ENCODE results near the gene CHD9NB. TPM values are rescaled to one million over a fixed set of nuclear protein-coding genes. Genes with fewer than 3 reads are reported as not detected.
"Not testable (repeated sequence)": the region's sequence is repeated elsewhere in the genome, so short reads cannot be mapped to it uniquely, and the experiment has no call there.

The CHD9NB gene
- total RNA-seq, 3 donors from 2014 or later (not counting 1 experiment from before 2014, with no cell fraction given), result 0.26 TPM; not detected in 2

DNA sequence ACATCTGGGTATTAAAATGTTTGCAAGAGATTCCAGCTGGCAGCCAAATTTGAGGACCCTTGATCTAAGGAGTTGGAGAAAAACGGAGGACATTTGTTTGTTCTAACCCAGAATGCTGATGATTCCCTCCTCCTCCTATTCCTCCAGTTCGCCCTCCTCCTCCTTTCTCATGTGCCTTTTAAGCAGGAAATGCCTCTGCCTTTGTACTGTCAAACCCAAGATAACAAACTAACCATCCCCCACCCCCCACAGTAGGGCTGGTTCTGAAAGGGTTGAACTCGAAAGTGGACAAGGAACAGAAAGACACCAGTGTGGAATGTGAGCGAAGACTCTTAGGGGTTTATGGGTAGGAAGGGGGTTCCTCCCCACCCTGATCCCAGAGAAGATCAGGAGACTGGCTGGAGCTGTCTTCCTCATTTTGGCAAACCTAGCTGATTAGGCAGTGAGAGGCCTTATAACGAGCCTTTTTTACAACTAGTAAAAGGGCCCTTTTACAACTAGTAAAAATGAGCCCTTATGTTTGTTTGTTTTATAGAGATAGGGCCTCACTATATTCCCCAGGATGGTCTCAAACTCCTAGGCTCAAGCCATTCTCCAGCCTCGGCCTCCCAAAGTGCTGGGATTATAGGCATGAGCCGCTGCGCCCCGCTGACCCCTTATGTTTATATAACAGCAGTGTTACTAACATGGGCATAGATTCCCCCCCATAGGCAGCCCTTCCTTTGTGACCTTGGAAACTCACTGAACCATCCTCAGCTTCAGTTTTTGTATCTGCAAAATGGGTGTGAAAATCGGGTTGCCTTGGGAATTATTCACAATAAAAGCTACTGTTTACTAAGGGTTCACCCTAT is 3.1 kb upstream of the CHD9NB start:
- ATAC-seq (no peak), DNase-seq (peak in 1 of 2 donors; percentile 20)
- no peak for TF ChIP-seq CTCF (IDR thresholded peaks at IDR 0.05)
- peak overlapping the region; percentile 39 for H3K27ac ChIP-seq (ENCODE audit: low read length)
- no peaks in the 10 kb centered on the region for H3K36me3 Mint-ChIP-seq
- H3K4me1 ChIP-seq (ENCODE audit: control insufficient read depth, insufficient read depth, low read length), result peaks cover 54% of the 10 kb centered on the region
- no peaks in the 10 kb centered on the region for H3K27me3 Mint-ChIP-seq (ENCODE audit: low read depth in 2 of 2)
- H3K4me3 Mint-ChIP-seq, result peak overlapping the region; percentile 92
- intact Hi-C loops (cut with micrococcal nuclease), result loop anchor here (1.0 to 10.0 kb wide), 6 partner anchors 14 to 459 kb away; no protein-coding TSS in a partner anchor
- H3K27me3 ChIP-seq (ENCODE audit: control insufficient read depth, insufficient read depth, low read length), result no peaks in the 10 kb centered on the region
- peaks cover 33% of the 10 kb centered on the region in 2 donors for H3K4me1 Mint-ChIP-seq
- H3K4me3 ChIP-seq (ENCODE audit: low read length), result peak overlapping the region; percentile 70
- H3K36me3 ChIP-seq (ENCODE audit: control insufficient read depth, insufficient read depth, low read length), result no peaks in the 10 kb centered on the region
- no peaks in the 10 kb centered on the region for H3K9me3 ChIP-seq (ENCODE audit: control insufficient read depth, insufficient read depth, low read length)
- peak overlapping the region; percentile 45 to 92 for H3K27ac Mint-ChIP-seq
- 68% methylated on average over 8 of the region's 10 CpGs for WGBS (ENCODE audit: insufficient coverage)
- H3K9me3 Mint-ChIP-seq, result no peaks in the 10 kb centered on the region

GRCh38 chr16:53054670-53055485 is 2.2 kb upstream of the CHD9NB start, which contains the start of gene CHD9:
TSS of gene CHD9 (plus strand) at chr16:53054991. CDS start at chr16:53156090, 101,099 bp downstream.
- Mint-ChIP-seq H3K9me3 (no peaks in the 10 kb centered on the region), H3K4me1 (peaks cover 33% of the 10 kb centered on the region in 2 donors), H3K27me3 (ENCODE audit: low read depth in 2 of 2) (no peaks in the 10 kb centered on the region), H3K27ac (peak within 1 kb of the TSS; percentile 45 to 92), H3K4me3 (peak within 1 kb of the TSS; percentile 92), H3K36me3 (no peaks in the 10 kb centered on the region)
- H3K4me1 ChIP-seq (ENCODE audit: control insufficient read depth, insufficient read depth, low read length), result peaks cover 46% of the 10 kb centered on the region
- under 1% methylated on average over 61 of the region's 62 CpGs for WGBS (ENCODE audit: insufficient coverage)
- peak; percentile 75 to 90 for DNase-seq
- intact Hi-C loops (cut with micrococcal nuclease), result loop anchor here (1.0 to 10.0 kb wide), 8 partner anchors 14 to 460 kb away; no protein-coding TSS in a partner anchor
- H3K27ac ChIP-seq (ENCODE audit: low read length), result peak within 1 kb of the TSS; percentile 39
- H3K27me3 ChIP-seq (ENCODE audit: control insufficient read depth, insufficient read depth, low read length), result no peaks in the 10 kb centered on the region
- H3K4me3 ChIP-seq (ENCODE audit: low read length), result peak within 1 kb of the TSS; percentile 70
- peak; percentile 99 for TF ChIP-seq CTCF (IDR thresholded peaks at IDR 0.05)
- no peaks in the 10 kb centered on the region for H3K9me3 ChIP-seq (ENCODE audit: control insufficient read depth, insufficient read depth, low read length)
- H3K36me3 ChIP-seq (ENCODE audit: control insufficient read depth, insufficient read depth, low read length), result no peaks in the 10 kb centered on the region
- ATAC-seq, result peak; percentile 94 to 97 (median 95)

DNA sequence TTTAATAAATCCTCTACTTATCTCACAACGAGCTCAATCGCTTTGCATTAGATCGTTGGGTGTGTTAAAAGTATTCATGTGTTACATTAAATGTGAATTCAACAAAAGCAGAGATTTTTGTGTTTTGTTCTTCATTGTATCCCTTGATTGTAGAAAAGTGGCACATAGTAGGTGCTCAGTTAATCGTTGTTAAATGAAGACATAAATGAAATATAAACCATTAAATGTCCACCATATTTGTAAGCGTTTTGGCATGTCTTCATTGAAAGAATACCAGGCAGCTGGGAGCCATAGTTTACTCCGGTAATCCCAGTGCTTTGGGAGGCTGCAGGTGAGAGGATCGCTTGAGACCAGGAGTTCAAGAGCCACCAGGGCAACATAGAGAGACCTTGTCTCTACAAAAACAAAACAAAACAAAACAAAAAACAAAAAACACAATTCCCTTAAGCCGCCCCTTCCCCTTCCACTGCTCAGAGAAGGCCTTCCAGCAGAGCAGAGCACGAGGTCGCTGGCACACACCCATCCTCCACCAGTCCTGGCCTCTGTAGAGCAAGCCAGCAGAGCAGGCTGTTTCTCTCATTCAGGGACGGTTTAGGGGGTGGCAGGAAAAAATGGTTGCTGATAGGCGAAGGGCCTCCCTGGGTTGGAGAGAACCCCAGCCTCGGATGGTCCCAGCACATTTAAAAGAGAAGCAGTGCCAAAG is 1.4 kb upstream of the CHD9NB start:
- no peaks in the 10 kb centered on the region for H3K9me3 Mint-ChIP-seq
- peak overlapping the region; percentile 92 for H3K4me3 Mint-ChIP-seq
- ATAC-seq (peak in 1 of 3 donors; percentile 25), DNase-seq (peak in 1 of 2 donors; percentile 33)
- H3K27me3 ChIP-seq (ENCODE audit: control insufficient read depth, insufficient read depth, low read length), result no peaks in the 10 kb centered on the region
- H3K4me3 ChIP-seq (ENCODE audit: low read length), result peak overlapping the region; percentile 70
- no peaks in the 10 kb centered on the region for H3K36me3 ChIP-seq (ENCODE audit: control insufficient read depth, insufficient read depth, low read length)
- 49% methylated on average over 10 of the region's 13 CpGs for WGBS (ENCODE audit: insufficient coverage)
- no peaks in the 10 kb centered on the region for H3K9me3 ChIP-seq (ENCODE audit: control insufficient read depth, insufficient read depth, low read length)
- H3K4me1 Mint-ChIP-seq, result peaks cover 31% of the 10 kb centered on the region in 2 donors
- intact Hi-C loops (cut with micrococcal nuclease), result loop anchor here (1.0 to 10.0 kb wide), 5 partner anchors 77 to 461 kb away; no protein-coding TSS in a partner anchor
- no peaks in the 10 kb centered on the region for H3K27me3 Mint-ChIP-seq (ENCODE audit: low read depth in 2 of 2)
- H3K4me1 ChIP-seq (ENCODE audit: control insufficient read depth, insufficient read depth, low read length), result peaks cover 43% of the 10 kb centered on the region
- no peak overlapping the region for H3K27ac ChIP-seq (ENCODE audit: low read length)
- H3K36me3 Mint-ChIP-seq, result no peaks in the 10 kb centered on the region
- H3K27ac Mint-ChIP-seq, result peak overlapping the region in 1 of 2 donors; percentile 92
- no peak for TF ChIP-seq CTCF (IDR thresholded peaks at IDR 0.05)

GRCh38 chr16:53051255-53051654 is 1.4 kb downstream of the CHD9NB start:
- peaks cover 18% of the 10 kb centered on the region for H3K4me1 ChIP-seq (ENCODE audit: control insufficient read depth, insufficient read depth, low read length)
- H3K27me3 Mint-ChIP-seq (ENCODE audit: low read depth in 2 of 2); H3K27ac ChIP-seq (ENCODE audit: low read length); H3K27me3 ChIP-seq (ENCODE audit: control insufficient read depth, insufficient read depth, low read length); H3K4me3 Mint-ChIP-seq; H3K36me3 Mint-ChIP-seq; ATAC-seq; H3K9me3 Mint-ChIP-seq; H3K27ac Mint-ChIP-seq; H3K9me3 ChIP-seq (ENCODE audit: control insufficient read depth, insufficient read depth, low read length); H3K4me3 ChIP-seq (ENCODE audit: low read length); DNase-seq; H3K36me3 ChIP-seq (ENCODE audit: control insufficient read depth, insufficient read depth, low read length): not testable (repeated sequence)
- WGBS (ENCODE audit: insufficient coverage), result 100% methylated on average over 2 of the region's 4 CpGs
- H3K4me1 Mint-ChIP-seq, result peaks cover 10 to 14% of the 10 kb centered on the region in 2 donors
- intact Hi-C loops (cut with micrococcal nuclease), result loop anchor here (10.0 kb wide), 1 partner anchor 464 kb away; no protein-coding TSS in a partner anchor

All from natural killer cell (primary cell).